ENCODE results near the gene MTOR.
"Not testable (repeated sequence)": the region's sequence is repeated elsewhere in the genome, so short reads cannot be mapped to it uniquely, and the experiment has no call there.

The MTOR gene

DNA sequence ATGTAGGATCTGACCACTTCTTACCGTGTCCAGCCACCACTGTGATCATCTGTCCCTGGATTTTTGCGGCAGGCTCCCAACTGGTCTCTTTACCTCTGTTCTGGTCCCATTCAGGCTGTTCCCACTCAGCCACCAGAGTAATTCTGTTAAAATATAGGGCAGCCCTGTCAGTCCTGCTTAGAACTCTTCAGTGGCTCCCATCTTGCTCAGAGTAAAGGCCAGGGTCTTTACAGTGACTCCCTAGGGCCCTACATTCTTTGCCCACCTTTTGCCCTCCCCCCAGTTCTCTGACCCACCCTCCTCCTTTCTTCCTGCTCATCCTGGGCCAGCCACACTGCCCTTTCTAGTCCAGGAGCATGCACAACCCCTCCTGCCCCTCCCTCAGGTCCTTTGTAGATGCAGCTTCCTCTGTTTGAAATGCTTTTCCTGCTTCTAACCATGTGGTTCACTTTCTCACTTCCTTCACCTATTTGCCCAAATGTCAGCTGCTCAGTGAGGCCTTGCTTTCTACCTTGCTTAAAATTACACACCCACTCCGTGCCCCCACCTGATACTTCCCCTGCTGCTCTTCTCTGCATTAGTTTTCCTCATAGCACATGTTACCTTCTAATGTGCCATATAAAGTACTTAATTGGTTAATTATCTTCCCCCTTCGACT is 18.5 kb upstream of the MTOR start:
- no peak overlapping the region for H3K4me3 ChIP-seq (replicated peaks; ENCODE audit: low read depth, low read length)
- DNase-seq (ENCODE audit: low read depth): no peak
- no peak for TF ChIP-seq CTCF (IDR thresholded peaks at IDR 0.05; ENCODE audit: low read length, missing control alignments)

DNA sequence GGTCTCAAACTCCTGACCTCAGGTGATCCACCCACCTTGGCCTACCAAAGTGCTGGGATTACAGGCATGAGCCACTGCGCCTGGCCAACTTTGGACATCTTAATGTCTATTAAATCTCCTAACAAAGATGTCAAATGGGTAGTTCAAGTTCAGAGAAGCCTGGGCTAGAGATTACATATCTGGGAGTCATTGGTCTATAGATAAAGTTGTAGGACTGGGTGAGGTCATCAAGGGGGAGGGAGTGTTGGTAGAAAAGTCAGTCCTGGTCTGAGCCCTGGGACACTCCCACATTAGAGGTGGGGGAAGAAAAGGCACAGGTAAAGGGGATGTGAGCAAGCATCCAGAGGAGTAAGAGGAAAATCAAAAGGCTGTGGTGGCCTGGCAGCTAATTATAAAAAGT is 17.3 kb upstream of the MTOR start:
- no peak for TF ChIP-seq CTCF (IDR thresholded peaks at IDR 0.05; ENCODE audit: low read length, missing control alignments)
- no peak overlapping the region for H3K4me3 ChIP-seq (replicated peaks; ENCODE audit: low read depth, low read length)
- DNase-seq (ENCODE audit: low read depth): no peak

- no peak for DNase-seq (ENCODE audit: low read depth)
- H3K4me3 ChIP-seq (replicated peaks; ENCODE audit: low read depth, low read length): no peak overlapping the region
- TF ChIP-seq CTCF (IDR thresholded peaks at IDR 0.05; ENCODE audit: low read length, missing control alignments): no peak
These were observed 16.8 kb upstream of the MTOR start for GRCh38 chr1:11279152-11279551.

GRCh38 chr1:11273595-11274234 is 11.4 kb upstream of the MTOR start:
- DNase-seq (ENCODE audit: low read depth): no peak
- no peak for TF ChIP-seq CTCF (IDR thresholded peaks at IDR 0.05; ENCODE audit: low read length, missing control alignments)
- peak overlapping the region; percentile 79 for H3K4me3 ChIP-seq (replicated peaks; ENCODE audit: low read depth, low read length)

- peak; percentile 19 for TF ChIP-seq CTCF (IDR thresholded peaks at IDR 0.05; ENCODE audit: low read length, missing control alignments)
- H3K4me3 ChIP-seq (replicated peaks; ENCODE audit: low read depth, low read length): peak within 1 kb of the TSS; percentile 79
- peak; percentile 88 for DNase-seq (ENCODE audit: low read depth)
These were observed 10.7 kb upstream of the MTOR start, which contains the start of gene UBIAD1 for GRCh38 chr1:11272832-11273594. Gene UBIAD1 (plus strand): TSS chr1:11273198. CDS start chr1:11273532, 334 bp downstream.

- no peak for DNase-seq (ENCODE audit: low read depth)
- H3K4me3 ChIP-seq (replicated peaks; ENCODE audit: low read depth, low read length): peak overlapping the region; percentile 34
- TF ChIP-seq CTCF (IDR thresholded peaks at IDR 0.05; ENCODE audit: low read length, missing control alignments): no peak
These were observed 10.1 kb upstream of the MTOR start for GRCh38 chr1:11272544-11272831.

DNA sequence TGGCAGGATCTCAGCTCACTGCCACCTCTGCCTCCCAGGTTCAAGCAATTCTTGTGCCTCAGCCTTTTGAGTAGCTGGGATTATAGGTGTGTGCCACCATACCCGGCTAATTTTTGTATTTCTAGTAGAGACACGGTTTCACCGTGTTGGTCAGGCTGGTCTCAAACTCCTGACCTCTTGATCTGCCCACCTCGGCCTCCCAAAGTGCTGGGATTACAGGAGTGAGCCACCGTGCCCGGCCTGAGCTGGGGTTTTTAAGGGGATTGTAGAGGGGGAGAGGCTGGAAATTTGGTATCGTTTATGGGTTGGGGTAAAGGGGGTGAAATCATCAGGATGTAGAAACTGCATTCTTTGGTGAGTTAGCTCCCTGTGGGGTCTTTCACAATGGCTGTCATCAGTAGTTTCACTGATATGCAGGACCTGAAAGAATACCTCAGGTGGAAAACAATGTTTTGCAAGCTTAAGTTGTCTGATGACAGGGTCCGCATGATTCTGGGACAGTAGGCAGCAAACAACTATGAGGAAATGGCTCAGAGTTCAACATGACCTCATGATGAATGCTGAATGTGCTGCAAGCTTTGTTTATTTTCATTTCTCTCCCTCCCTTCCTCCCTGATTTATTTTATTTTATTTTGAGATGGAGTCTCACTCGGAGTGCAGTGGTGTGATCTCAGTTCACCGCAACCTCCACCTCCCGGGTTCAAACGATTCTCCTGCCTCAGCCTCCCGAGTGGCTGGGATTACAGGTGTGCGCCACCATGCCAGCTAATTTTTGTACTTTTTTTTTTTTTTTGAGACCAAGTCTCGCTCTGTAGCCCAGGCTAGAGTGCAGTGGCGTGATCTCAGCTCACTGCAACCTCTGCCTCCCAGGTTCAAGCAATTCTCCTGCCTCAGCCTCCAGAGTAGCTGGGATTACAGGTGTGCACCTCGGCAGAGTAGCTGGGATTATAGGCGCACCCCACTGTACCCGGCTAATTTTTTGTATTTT is 5.3 kb upstream of the MTOR start:
- not testable (repeated sequence) for H3K4me3 ChIP-seq (replicated peaks; ENCODE audit: low read depth, low read length)
- DNase-seq (ENCODE audit: low read depth): peak; percentile 73
